ENCODE results near the gene MMP21.

DNA sequence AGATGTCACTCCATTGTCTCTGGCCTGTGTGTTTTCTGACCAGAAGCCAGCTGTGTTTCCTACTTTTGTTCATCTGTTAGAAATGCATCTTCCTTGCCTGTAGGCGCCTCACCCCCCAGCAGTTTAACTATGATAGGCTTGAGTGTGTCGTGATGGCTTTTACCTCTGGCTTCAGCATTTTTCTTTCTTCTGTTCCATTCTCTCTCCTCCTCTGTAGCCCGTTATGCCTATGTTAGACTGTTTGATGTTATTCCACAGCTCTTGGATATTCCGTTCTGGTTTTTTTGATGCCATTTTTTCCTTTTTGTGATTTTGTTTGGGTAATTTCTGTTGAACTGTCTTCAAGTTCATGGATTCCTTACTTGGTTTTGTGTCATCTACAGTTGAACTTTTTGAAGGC is 17.9 kb downstream of the MMP21 start:
- no peak for TF ChIP-seq EZH2 (IDR thresholded peaks at IDR 0.05; ENCODE audit: insufficient read depth, poor library complexity, severe bottlenecking)
- no peak for TF ChIP-seq EZH2phosphoT487 (IDR thresholded peaks at IDR 0.05; ENCODE audit: insufficient read depth, low read depth)
